ENCODE results near the gene RGL2. TPM values are rescaled to one million over a fixed set of nuclear protein-coding genes. Genes with fewer than 3 reads are reported as not detected.

RGL2 gene
- total RNA-seq, 1 experiment from 2014 or later = 19.2 TPM

- DNase-seq (ENCODE audit: low read depth) = no peak
These were observed 18.6 kb upstream of the RGL2 start for GRCh38 chr6:33317419-33317668.

DNA sequence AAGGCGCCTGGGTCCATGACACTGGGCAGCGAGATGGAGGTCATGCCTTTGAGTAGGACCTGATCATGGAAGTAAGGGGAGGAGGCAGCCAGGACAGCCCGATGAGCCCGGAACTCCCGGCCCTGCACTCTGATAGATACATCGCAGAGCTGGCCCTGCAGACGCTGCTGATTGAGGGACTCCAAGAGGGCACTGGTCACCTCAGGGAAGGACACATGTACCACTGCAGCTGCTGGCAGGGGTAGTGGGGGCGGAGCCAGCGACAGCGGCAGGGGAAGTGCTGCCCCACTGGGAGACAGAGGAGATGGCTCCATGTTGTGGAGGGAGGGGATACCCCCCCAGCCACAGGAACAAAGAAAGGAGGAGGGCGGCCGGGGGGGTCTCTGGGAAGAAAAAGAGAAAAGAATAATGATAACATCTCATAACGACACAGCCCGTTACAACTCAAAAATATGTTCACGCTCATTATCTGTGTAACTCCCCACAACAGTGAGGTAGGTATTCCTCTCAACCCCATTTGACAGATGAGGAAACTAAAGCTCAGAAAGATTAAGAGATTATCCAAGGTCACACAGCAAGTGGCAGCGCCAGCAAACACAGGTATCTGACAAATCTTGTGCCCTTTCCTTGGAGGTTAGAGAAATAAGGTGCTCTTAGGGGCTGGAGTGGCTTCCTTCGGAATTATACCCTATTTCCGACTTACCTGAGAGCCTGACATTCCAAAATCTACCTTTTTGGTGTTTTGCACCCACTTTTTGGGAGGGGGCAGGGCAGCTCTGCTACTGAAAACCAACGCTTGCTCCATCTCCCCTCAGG, 18.1 kb upstream of the RGL2 start:
- DNase-seq (ENCODE audit: low read depth) = no peak

DNA sequence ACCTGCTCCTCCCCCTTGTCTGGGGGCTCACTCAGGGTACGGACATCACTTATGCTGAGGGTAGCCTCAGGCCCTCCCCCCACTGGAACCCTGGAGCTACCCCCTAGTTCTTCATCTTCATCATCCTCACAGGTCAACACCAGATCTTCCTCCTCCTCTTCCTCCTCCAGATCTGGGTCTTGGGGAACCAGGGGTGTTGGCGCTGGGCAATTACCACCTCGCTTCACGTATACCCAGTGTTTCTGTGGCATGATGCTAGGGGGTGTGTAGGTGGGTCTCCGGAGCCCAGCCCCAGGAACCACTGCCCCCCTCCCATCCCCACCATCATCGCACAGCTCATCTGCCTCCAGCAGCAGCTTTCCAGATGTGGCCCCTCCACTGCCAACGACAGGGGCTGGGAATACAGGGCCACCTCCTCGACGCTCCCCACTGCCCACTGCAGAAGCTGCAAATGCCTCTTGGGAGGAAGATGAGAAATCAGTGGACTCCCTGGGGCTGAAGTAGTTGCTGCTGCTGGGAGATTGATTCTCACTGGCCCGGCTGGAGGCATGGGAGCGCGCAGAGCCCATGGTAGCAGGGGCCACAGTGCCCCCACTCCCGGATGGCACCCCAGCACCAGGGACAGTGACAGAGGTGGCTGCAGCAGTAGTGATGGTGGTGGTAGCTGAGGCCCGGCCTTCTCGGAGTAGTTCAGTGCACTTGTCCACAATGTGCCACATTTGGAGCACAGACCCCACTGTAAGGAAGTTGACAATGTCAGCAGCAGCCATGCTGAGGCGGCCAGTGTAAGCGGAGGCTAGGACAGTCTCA, 17.3 kb upstream of the RGL2 start:
- no peak for DNase-seq (ENCODE audit: low read depth)

GRCh38 chr6:33314943-33315792, 16.4 kb upstream of the RGL2 start:
- DNase-seq (ENCODE audit: low read depth) = no peak

DNA sequence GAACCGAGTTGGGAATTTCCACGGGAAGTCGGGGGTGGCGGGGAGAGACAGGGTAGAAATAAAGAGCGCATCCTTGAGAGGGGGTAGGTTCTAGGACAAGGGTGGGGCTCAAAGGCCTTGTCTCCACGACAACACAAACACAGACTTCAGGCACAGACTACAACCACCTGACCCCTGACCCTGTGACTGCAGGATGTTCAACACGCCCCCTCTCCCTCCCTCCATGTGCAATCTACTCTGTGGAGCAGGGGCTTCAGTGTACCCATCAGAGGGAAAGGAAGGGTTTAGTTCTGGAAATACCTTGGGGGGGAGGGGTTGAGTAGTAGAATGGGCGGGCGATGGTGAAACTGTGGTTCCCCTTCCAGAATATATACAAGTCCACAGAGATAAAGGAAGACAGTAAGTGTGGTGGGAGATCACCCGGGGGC, 15.8 kb upstream of the RGL2 start:
- peak; percentile 90 for DNase-seq (ENCODE audit: low read depth)

- peak; percentile 91 for DNase-seq (ENCODE audit: low read depth)
These were observed 15.2 kb upstream of the RGL2 start, which contains the start of gene TAPBP for GRCh38 chr6:33313709-33314514. Gene TAPBP, minus strand, starts transcription at chr6:33314078. Its CDS starts 37 bp downstream, at chr6:33314041.

- DNase-seq (ENCODE audit: low read depth) = peak; percentile 58
These were observed 14.5 kb upstream of the RGL2 start for GRCh38 chr6:33313105-33313708.

GRCh38 chr6:33312361-33313104, 13.8 kb upstream of the RGL2 start:
- peak; percentile 89 for DNase-seq (ENCODE audit: low read depth)

GRCh38 chr6:33306356-33306755, 7.6 kb upstream of the RGL2 start:
- no peak for DNase-seq (ENCODE audit: low read depth)

- no peak for DNase-seq (ENCODE audit: low read depth)
These were observed 6.3 kb upstream of the RGL2 start for GRCh38 chr6:33305052-33305451.

DNA sequence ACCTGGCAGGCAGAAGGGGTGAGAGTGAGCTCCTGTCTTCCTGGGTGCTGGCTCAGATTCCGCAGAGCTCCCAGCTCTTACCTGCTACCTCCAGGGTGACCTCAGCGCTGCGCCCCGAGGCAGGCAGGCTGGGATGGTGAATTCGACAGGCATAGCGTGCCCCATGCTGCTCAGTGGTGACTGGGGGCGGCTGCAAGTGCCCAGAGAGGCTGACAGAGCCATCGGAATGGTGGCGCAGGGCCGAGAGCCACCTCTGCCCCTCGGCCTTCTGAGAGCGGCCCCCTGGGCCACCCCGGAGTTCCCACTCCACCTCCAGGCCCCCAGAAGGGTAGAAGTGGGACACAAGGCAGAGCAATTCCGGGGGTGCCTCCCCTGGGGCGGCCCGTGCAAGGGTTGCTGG, 5.5 kb upstream of the RGL2 start:
- no peak for DNase-seq (ENCODE audit: low read depth)

GRCh38 chr6:33301877-33302276, 3.1 kb upstream of the RGL2 start:
- DNase-seq (ENCODE audit: low read depth) = no peak

DNA sequence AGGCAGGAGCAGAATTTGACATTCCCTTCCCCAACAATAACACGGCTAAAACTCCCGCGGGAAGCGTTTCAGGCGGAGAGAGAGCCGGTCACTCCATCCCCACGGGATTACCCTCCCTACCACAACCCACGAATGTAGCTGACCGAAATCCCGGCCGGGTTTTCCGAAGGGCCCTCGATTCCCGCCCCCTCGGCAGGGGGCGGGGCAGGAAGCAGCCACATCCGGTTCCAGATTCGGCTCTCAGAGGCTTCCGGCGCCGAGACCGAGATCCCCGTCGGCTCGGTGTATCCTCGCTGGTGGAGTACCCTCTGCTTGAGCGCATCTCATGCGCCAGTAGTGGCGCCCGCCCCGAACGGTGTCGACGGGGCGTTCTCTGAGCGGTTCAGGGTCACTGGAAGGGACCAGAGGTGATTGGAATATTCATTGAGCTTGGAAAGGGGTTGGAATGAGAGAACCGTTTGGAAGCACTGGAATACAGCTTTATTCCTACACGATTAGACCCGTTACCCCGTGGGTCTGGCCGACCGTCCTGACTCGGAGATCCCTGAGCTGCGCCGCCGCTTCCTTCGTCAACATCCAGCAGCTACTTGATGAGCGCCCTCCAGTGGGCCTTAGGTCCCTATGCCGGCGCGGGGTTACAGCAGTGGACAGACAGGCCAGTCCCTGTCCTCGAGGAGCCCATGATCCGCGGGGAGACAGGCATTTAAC, 649 bp upstream of the RGL2 start:
- peak; percentile 97 for DNase-seq (ENCODE audit: low read depth)

- DNase-seq (ENCODE audit: low read depth) = peak; percentile 79
These were observed 578 bp downstream of the RGL2 start for GRCh38 chr6:33297956-33298772.

- DNase-seq (ENCODE audit: low read depth) = no peak
These were observed 1.3 kb downstream of the RGL2 start for GRCh38 chr6:33297406-33297955.

- no peak for DNase-seq (ENCODE audit: low read depth)
These were observed 1.8 kb downstream of the RGL2 start for GRCh38 chr6:33296797-33297405.

DNA sequence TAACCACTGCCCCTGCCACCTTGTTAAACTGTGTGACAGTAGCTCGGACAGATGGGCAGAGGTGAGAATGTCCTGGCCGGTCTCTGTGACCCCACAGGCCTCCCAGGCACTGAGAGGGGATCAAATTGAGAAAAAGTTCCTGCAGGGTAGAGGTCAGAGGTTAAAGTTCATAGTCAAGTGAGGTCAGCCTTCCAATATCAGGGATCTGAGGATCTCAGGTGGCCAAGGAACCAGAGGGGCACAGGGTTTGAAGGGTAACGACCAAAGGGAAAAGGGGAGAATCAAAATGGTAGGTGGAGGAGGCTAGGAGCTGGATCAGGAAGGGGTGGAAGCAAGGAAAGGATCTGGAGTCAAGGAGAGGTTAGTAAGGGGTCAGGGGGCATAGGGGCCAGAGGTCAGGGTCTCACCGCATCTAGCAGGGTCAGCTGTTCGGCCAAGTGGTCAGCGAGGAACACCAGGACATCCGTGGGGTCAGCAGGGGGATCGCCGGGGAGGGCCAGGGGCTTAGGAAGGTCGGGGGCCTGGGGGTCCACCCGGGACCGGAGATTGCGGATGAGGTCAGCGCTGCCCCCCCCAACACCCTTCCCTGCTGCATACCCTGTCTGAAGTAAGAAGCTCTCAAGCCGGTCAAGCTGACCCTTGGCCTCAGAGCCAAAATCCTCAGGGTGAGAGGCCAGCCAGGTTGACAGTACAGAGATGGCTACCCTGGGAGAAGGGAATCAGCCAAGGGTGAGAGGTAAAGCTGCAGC, 2.9 kb downstream of the RGL2 start:
- no peak for DNase-seq (ENCODE audit: low read depth)
